DMS79 treated with DMSO at 0.1 percent for 48 hours (cell line): ENCODE data around the gene RCOR2.

Experiments
- DNase-seq: peaks from one replicate; lab custom pipeline; 2025; lab: John Stamatoyannopoulos, UW

The RCOR2 gene

GRCh38 chr11:63922673-63923192 lies 5.8 kb upstream of the RCOR2 start:
- no peak for DNase-seq

DNA sequence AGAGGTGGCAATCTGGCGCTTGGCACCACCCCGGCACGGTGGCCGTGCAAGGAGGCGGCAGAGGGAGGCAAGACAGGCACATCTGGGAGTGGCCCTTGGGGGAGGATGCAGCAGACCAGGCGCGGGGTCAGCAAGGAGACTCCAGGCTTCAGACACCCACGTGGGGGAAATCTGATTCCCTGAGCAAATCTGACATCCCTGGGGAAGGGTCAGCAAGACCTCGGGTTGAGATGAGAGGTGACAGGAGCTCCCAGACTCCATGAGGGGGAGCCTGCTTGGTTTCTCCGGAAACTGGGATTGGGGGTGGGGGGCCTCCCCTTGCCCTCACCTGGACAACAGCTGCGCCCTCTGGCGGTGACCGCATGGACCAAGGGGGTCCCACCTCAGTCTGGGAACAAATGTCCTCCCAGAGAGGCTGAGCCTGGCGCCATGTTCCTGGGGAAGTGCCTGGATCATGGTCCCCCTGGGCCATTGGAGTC lies 4.0 kb upstream of the RCOR2 start:
- DNase-seq: no peak

DNA sequence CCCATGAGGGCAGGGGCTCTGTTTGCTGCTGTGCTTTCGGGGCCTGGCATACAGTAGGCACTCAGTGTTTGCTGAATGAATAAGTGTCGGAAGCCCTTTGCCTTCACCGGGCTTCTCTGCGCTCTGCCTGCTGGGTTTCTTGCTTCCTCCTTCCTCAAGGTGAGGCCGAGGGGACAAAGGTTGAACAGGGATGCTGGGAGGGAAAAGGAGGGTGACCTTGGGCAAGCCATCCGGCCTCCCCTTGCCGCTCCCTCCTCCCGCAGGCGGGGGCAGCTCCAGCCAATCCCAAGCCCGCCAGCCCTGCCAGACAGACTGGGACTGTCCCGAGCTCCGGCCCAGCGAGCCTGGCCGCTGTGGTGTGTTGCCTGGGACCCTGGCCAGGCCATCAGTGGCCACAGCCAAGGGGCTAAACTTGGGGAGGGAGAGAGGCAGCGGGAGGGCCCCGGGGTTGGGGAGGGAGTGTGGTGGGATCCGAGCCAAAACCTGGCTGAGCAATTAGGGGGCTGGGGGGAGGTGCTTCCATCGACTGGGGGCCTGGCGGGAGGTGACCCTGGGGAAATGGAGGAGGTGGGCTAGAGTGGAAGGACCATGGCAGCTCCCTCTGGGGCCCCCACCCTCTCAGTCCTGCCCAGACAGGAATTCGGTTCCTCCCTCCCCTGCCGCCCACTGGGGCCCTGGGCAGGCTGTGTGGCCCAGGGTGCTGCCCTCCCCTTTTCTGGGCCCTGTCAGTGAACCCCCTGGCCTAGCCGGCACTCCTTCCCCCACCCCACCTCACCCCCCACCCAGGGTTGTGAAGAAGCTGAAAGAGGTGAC lies 3.4 kb upstream of the RCOR2 start:
- DNase-seq: no peak

DNA sequence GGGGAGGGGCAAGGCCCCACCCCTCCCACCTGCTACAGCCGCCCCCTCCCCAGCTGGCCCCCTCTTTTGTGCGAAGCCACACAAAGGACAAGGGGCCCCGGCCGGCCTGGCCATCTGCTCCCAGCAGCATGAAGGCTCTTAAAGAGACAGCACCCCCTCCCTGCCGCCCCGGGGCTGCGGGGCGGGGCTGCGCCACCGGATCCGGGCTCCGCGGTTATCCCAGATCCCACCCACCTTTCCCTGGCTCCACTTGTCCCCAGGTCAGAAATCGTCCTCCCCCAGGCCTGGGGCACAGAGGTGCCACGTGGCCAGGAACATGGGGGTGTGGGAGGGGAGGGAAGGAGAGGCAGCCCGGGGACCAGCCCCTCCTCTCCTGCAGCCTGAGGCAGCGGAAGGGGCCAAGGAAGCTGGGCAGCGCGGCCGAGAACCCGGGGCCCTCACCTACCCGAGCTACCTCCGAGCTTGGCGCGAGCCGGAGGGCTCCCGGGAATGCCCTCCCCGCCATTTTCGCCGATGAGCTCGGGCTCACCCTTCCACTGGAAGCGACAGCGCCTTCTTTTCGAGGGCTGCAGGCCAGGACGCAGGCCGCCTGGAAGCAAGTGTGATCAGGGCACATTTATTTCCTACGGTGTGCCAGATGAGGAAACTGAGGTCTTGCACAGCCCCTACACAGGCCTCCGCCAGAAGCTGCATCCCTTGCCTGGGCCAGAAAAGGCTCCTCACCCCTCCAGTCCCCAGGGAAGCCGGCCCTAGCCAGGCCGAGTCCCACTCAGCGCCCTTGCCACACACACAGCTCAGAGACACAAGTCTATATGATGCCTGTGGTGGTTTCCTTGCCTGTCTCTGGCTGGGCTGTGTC lies 2.5 kb upstream of the RCOR2 start:
- peak; percentile 84 for DNase-seq

DNA sequence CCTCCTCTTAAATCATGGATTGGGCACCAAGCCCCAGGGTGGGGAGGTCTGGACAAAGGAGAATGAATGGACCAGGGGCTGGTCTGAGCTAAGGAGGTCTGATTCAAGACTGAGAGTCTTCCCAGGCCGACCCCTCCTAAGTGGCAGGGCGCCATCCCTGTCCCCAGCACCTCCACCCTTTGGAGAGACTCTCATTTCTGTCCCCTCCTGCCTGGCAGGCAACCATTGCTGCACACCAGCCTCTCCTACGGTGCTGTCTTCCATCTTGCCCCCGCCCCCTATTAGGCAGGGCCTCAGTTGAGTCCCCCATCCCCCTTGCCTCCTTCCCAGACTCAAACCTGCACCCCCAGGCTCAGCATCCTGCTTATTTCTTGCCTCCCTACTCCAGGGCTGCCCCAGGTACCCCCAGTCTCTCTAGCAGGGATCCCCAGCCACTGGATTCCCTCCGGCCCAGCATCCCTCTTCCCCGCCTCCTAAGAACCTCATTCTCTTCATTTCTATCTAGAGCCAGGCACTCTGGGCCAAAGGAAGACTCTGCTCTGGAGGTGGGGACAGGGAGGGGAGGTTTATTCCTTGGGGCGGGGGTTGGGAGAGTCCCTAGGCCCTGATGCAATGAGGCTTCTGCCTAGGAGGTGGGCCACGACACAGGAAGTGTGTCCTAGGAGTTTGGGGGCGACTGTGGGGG lies 1.7 kb upstream of the RCOR2 start:
- DNase-seq: peak; percentile 74

DNA sequence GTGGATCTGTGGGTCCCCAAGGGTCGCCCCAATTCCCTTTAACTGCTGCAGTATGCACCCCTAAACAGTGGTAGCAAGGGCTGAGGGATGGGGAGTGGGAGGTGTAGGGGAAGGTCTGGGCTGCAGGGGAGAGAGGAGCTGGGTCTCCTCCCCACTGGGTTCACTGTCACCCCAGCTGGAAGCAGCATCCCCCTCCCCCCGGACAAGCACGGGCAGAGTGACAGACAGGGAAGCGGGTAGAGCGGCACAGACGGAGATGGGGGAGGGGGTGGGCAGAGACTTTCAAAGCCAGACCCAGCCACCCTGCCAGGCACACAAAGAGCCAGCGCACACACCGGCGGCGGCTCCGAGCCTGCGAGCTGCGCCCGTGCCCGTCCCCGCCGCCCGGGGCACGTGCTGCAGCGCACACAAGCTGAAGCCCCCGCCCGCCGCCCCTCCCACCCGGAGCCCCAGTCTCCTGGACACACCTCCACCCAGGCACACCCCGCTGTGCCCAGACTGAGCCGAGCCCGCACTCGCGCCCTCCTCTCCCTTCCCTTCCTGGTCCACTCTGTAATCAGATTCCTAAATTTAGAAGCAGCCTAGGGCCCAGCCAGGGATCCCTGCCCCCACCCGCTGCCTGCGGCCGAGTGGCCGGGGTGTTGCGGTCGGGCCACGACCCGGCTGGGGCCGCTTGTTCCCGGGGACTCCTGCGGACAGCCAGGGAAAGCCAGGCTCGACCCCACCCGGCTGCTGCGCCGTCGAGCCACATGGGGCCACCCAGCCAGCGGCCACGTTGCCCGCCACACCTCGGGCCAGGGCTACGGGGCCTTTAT lies 935 bp upstream of the RCOR2 start:
- peak; percentile 82 for DNase-seq

DNA sequence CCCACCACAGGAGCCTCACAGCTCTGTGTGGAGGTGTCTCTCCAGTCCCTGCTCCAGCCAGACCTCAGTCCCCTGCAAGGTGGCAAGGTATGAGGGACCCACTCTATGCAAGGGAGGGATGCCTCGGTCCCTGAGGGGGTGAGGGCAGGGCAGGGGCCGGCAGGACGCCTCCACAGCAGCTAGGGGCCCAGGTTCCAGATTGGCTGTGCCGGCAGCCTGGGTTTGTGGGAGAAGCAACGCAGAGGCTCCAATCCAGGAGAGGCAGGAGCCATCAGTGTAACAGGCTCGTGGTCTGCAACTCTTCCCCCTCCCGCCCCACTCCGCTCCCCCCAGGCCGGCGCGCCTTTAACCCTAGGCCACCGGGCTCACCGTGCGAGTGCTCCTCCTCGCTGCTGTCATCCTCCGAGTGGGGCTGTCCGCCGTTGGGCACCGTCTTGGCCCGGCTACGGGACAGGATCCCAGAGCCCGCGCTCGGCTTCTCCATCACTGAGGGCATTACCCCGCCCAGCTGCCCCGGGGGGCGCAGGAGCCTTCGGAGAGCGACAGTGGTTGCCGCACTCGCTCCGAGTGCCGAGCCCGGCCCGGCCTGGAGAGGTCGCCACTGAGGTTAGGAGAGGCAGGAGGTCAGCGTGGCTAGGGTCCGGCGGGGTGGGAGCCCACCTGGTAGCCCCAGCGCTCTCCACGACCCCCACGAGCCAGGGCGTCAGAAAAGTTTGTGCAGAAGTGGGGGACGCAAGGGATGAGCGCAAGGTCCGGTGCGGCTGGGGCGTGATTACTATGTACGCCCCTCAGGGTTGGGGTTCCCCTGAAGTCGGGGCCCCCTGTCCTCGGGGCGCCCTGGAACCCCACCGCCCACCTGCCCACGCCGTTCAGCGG lies 765 bp downstream of the RCOR2 start:
- DNase-seq: peak; percentile 47

DNA sequence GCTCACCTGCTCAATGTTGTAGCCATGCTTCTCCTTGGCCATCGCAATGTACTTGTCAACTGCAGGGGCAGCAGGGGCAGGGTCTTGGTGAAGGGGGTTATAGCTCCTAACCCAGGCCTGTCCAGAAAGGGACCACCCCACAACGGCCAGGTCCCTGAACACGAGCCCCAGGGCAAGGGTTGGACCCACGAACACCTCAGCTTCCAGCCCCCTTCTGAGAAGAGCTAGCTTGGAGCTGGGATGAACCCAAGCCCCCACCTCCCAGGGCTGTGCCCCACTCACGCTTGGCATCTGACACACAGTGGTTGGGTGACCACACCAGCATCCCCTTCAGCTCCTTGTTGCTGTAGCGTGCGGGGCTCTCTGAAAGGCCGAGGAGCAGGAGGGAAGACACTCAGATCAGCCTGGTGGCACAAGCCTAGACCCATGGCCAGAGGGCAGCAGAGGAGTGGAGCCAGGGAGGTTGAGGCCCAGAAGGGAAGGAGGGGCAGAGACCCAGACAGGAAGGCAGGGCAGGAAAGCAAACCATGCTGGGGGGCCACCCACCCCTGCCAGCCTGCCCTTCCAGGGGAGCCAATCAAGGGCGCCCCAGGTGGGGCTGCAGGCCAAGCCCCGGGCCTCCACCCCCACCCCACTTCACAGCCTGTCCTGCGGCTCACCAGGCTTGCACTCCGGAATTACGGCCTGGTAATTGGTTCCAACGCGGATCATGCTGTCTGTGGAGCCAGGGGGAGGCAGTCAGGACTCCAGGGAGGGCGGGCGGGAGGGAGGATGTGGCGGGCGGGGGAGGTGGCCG lies 1.9 kb downstream of the RCOR2 start:
- no peak for DNase-seq

DNA sequence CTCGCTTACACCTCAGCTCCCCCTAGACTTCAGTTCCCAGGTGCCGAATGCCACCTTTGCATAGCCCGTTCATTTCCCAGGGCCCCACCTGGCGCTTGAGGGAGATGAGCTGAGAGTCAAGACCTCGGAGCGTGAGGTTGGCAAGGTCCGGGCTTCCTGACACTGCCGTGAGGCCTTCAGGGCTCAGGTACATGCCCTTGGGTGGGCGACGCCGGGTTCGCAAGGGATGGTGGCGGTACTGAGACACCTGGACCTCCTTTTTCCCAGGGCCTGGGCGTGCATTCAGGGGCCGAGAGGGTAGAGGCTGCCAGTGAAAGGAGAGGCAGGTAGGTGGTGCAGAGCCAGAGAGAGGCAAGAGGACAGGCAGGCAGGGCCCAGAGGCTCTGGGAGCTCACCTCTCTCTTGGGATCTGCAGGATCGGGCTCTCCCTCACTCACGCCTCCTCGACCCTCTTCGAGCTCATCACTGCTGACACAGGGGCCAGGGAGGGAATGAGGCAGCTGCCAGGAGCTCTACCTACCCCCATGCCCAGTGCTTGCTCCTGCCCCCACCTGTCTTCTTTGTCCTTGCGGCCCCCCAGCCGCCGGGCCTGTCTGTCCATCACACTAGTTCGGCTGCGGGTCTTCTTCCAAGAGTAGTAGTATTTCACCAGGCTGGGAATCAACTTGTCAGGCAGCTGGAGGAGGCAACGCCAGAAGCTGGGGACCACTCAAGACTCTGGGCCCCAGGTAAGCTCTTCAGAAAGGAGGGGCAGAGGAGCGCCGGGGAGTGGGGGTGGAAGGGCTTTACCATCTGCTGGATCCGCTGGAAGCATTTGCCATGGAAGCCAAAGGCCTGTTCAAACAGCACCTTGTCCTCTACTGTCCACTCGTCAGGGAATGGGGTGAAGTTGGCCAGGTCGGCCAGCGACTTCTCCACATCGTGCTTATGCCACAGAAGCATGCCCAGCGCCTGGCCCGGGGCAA lies 2.8 kb downstream of the RCOR2 start:
- DNase-seq: no peak

GRCh38 chr11:63912678-63913077 lies 4.3 kb downstream of the RCOR2 start:
- no peak for DNase-seq

DNA sequence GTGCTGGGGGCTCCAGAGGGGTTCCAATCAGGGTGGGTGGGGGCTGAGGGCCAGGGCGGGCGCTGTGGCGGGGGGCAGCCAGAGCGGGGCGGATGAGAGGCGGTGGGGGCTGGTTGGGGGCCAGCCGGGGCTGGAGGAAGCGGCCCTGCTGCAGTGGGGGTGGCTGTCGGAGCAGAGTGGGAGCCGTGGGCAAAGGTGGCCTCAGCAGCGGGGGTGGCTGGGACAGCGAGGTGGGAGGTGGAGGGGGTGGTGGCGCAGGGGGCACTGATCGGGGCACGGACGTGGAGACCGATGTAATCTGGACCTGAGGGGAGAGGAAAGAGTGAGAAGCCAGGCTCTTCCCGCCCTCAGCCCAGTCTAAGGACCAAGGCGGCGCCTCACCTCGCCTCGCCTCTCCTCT lies 5.1 kb downstream of the RCOR2 start:
- DNase-seq: no peak

DNA sequence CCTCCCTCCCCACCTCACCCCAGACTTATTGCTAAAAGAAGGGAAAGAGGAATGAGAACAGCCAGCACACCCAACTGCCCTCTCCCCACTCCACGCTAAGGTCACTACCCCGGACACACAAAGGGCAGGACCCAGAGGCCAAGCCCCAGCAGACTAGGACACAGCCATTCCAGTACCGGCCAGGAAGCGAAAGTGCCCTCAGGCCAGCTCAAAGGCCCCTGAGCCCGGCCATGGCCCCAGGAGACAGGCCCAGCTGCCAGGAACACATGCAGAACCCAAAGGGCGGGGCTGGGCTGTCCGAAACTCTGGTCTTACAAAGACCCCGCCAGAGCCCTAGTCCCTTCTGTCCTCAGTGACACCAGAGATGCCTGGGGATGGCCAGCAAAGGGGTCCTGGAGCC lies 5.5 kb downstream of the RCOR2 start:
- DNase-seq: no peak

DNA sequence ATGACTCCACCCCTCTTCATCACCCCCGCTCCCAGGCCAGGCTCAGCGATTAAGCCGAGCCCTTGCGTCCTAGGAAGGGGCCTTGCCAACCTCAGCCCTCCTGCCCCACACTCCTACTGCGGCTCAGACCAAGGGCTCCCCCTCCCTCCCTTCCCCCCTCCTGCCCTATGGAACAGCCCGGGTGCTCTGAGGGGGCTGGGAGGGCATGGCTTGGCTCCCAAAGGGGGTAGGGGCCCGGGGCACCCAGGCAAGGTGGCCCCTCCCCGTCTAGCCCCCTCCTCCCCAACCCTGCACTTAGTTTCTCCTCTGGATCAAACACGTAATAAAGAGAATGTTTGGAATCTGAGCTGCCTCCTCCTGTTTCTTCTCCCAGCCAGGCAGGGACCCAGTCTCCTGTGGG lies 6.3 kb downstream of the RCOR2 start:
- DNase-seq: no peak

GRCh38 chr11:63909591-63910506 lies 7.1 kb downstream of the RCOR2 start:
- no peak for DNase-seq

GRCh38 chr11:63908631-63909401 lies 8.1 kb downstream of the RCOR2 start:
- DNase-seq: no peak

DNA sequence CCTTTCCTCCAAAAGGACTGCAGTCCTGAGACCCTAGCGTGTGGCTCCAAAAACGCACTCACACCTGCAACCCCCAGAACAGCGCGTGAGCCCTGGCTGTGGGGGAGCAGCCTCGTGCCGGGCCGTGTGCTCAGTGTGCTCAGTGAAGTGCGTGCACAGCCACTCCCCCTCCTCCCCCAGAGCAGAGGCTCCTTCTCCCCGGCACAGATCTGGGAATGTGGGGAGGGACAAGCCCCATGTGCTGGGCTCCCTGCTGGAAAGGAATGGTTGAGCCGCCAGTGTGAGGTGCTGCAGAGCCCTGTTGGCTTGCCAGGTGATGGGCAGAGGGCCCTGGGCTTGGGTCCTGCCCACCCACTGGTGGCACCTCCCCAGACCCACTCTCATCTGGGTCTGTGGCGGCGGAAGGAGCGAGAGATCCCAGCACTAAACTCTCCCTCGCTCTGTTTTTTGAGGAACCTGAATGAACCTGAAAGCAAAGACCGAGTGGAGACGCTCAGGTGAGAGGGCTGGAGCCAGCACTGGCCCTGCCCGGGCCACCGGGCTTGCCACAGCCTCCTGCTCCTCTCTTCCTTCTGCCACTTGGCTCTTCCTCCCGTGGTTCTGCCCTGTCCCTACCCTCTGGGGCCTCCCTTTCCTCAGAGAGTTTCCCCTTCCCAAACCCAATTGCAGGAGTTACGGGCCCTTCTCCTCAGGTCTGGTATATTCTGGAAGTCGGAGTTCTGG lies 9.0 kb downstream of the RCOR2 start:
- no peak for DNase-seq
